CD4-positive, alpha-beta memory T cell (primary cell): ENCODE results near the gene ENGASE. TPM values are rescaled to one million over a fixed set of nuclear protein-coding genes. Genes with fewer than 3 reads are reported as not detected.

Experiments
- CTCF ChIA-PET: fragments of 350-600 bp; sonication (Branson Sonifier 250); formaldehyde crosslinking; loops from one replicate; lab custom pipeline; 2021; ENCODE audit warnings: inconsistent platforms; ENCODE audit not compliant: partially characterized antibody; lab: Charles Lee
- POLR2A ChIA-PET: fragments of 350-600 bp; sonication (Branson Sonifier 250); formaldehyde crosslinking; loops from one replicate; lab custom pipeline; 2021; ENCODE audit not compliant: partially characterized antibody; lab: Charles Lee
- DNase-seq, 5 donors: peaks; one replicate each; pipeline versions ENCODE4 v3.0.0 to v3.0.0-alpha.2; 2020 to 2022; ENCODE audit warnings: mixed read lengths in 1 of 5
- H3K27ac ChIP-seq: one replicate; pipeline ENCODE4 v1.7.0; 2013; ENCODE audit warnings: low read depth, low read length
- H3K27me3 ChIP-seq: 2 replicates; pipeline ENCODE4 v1.7.0; 2013; ENCODE audit warnings: mild to moderate bottlenecking, low read length, moderate library complexity; ENCODE audit not compliant: insufficient read depth
- H3K36me3 ChIP-seq: 2 replicates; pipeline ENCODE4 v1.7.0; 2013; ENCODE audit warnings: mild to moderate bottlenecking, low read length, moderate library complexity; ENCODE audit not compliant: insufficient read depth
- H3K4me1 ChIP-seq: 2 replicates; pipeline ENCODE4 v1.7.0; 2013; ENCODE audit warnings: mild to moderate bottlenecking, low read length, moderate library complexity; ENCODE audit not compliant: insufficient read depth
- H3K4me3 ChIP-seq, 2 donors: one replicate each; pipeline ENCODE4 v1.7.0; 2013; ENCODE audit warnings: low read length in 2 of 2, mild to moderate bottlenecking in 1 of 2
- H3K9me3 ChIP-seq, 2 donors: one replicate each; pipeline ENCODE4 v1.7.0; 2013; ENCODE audit warnings: low read length in 2 of 2, control low read depth in 1 of 2; ENCODE audit not compliant: control insufficient read depth in 1 of 2
- H3K27ac Mint-ChIP-seq, 7 donors: one replicate each; pipeline ENCODE4 v1.8.0; 2020 to 2021; ENCODE audit warnings: mixed read lengths in 7 of 7, mild to moderate bottlenecking in 6 of 7, inconsistent platforms in 3 of 7, moderate library complexity in 3 of 7
- H3K27me3 Mint-ChIP-seq, 2 donors: one replicate each; pipeline ENCODE4 v1.8.0; 2020 to 2021; ENCODE audit warnings: mixed read lengths in 2 of 2
- H3K36me3 Mint-ChIP-seq, 2 donors: one replicate each; pipeline ENCODE4 v1.8.0; 2020 to 2021; ENCODE audit warnings: mixed read lengths in 2 of 2, inconsistent platforms in 1 of 2, mild to moderate bottlenecking in 1 of 2
- H3K4me1 Mint-ChIP-seq, 4 donors: one replicate each; pipeline ENCODE4 v1.8.0; 2020 to 2021; ENCODE audit warnings: mixed read lengths in 4 of 4, mild to moderate bottlenecking in 1 of 4
- H3K4me3 Mint-ChIP-seq, 8 donors: one replicate each; pipeline ENCODE4 v1.8.0; 2020 to 2021; ENCODE audit warnings: mixed read lengths in 8 of 8, mild to moderate bottlenecking in 7 of 8, moderate library complexity in 6 of 8, inconsistent platforms in 3 of 8
- H3K9me3 Mint-ChIP-seq, 8 donors: one replicate each; pipeline ENCODE4 v1.8.0; 2020 to 2021; ENCODE audit warnings: mixed read lengths in 8 of 8, mild to moderate bottlenecking in 5 of 8, inconsistent platforms in 3 of 8, moderate library complexity in 1 of 8
- intact Hi-C: fragments of 100-400 bp; cut with micrococcal nuclease; formaldehyde crosslinking; loops from one replicate; pipeline ENCODE4 v1.15.1; 2023
- polyA plus RNA-seq, 2 donors: library from polyadenylated mRNA; unstranded; fragments of 300-500 nt; fragmentation: Illumina TruSeq; gene quantifications; one replicate each; pipeline ENCODE4 v1.2.3, GENCODE V29; 2021
- total RNA-seq, 2 experiments: library from RNA; stranded (reverse); gene quantifications; one replicate each; pipeline ENCODE4 v1.2.3, GENCODE V29; 2021

ENGASE gene
- total and polyA plus RNA-seq, 4 experiments from 2014 or later: 2.7 to 150 (median 75.8) TPM

GRCh38 chr17:79132271-79133064, 57.8 kb downstream of the ENGASE start:
- peaks cover 0 to 2% (median 0%) of the 10 kb centered on the region in 8 donors for H3K9me3 Mint-ChIP-seq

GRCh38 chr17:79133214-79133613, 58.6 kb downstream of the ENGASE start:
- Histone ChIP-seq H3K4me1 (no peaks in the 10 kb centered on the region), H3K27me3 (no peaks in the 10 kb centered on the region), H3K36me3 (no peaks in the 10 kb centered on the region), H3K4me3 (no peak overlapping the region), H3K27ac (no peak overlapping the region), H3K9me3 (no peaks in the 10 kb centered on the region)
- intact Hi-C loops: no loop called here
- Mint-ChIP-seq H3K27ac (no peak overlapping the region), H3K4me1 (no peaks in the 10 kb centered on the region), H3K4me3 (no peak overlapping the region), H3K9me3 (peaks cover 0 to 2% (median 0%) of the 10 kb centered on the region in 8 donors), H3K27me3 (peaks cover 5 to 18% of the 10 kb centered on the region in 2 donors), H3K36me3 (no peaks in the 10 kb centered on the region)
- no peak for DNase-seq
- POLR2A ChIA-PET: no interaction called here
- CTCF ChIA-PET: no interaction called here

More at GRCh38 chr17:79132271-79133064, 57.8 kb downstream of the ENGASE start:
- Histone ChIP-seq H3K27me3 (no peaks in the 10 kb centered on the region), H3K4me1 (no peaks in the 10 kb centered on the region), H3K4me3 (no peak overlapping the region), H3K9me3 (no peaks in the 10 kb centered on the region), H3K27ac (no peak overlapping the region), H3K36me3 (no peaks in the 10 kb centered on the region)
- ChIA-PET POLR2A (no interaction called here), CTCF (no interaction called here)
- no peaks in the 10 kb centered on the region for H3K36me3 Mint-ChIP-seq
- intact Hi-C loops: no loop called here
- H3K27ac Mint-ChIP-seq: no peak overlapping the region
- no peaks in the 10 kb centered on the region for H3K4me1 Mint-ChIP-seq
- peaks cover 5 to 13% of the 10 kb centered on the region in 2 donors for H3K27me3 Mint-ChIP-seq
- no peak overlapping the region for H3K4me3 Mint-ChIP-seq
- no peak for DNase-seq

GRCh38 chr17:79133985-79134384, 59.4 kb downstream of the ENGASE start:
- POLR2A ChIA-PET: no interaction called here
- intact Hi-C loops: no loop called here
- CTCF ChIA-PET: no interaction called here
- no peak overlapping the region for H3K4me3 ChIP-seq
- Mint-ChIP-seq H3K4me1 (peaks cover 0 to 2% (median 0%) of the 10 kb centered on the region in 4 donors), H3K9me3 (peaks cover 0 to 2% (median 0%) of the 10 kb centered on the region in 8 donors), H3K4me3 (no peak overlapping the region), H3K27ac (no peak overlapping the region), H3K36me3 (no peaks in the 10 kb centered on the region), H3K27me3 (peaks cover 4 to 21% of the 10 kb centered on the region in 2 donors)
- no peak for DNase-seq
- no peaks in the 10 kb centered on the region for H3K36me3 ChIP-seq
- no peaks in the 10 kb centered on the region for H3K4me1 ChIP-seq
- no peak overlapping the region for H3K27ac ChIP-seq
- no peaks in the 10 kb centered on the region for H3K9me3 ChIP-seq
- no peaks in the 10 kb centered on the region for H3K27me3 ChIP-seq

GRCh38 chr17:79135011-79135410, 60.4 kb downstream of the ENGASE start:
- no peak overlapping the region for H3K4me3 ChIP-seq
- H3K9me3 ChIP-seq: no peaks in the 10 kb centered on the region
- no peaks in the 10 kb centered on the region for H3K36me3 ChIP-seq
- H3K36me3 Mint-ChIP-seq: no peaks in the 10 kb centered on the region
- H3K4me1 ChIP-seq: no peaks in the 10 kb centered on the region
- POLR2A ChIA-PET: no interaction called here
- CTCF ChIA-PET: no interaction called here
- no peaks in the 10 kb centered on the region for H3K27me3 ChIP-seq
- no peak for DNase-seq
- peaks cover 0 to 4% (median 0%) of the 10 kb centered on the region in 8 donors for H3K9me3 Mint-ChIP-seq
- peaks cover 2 to 21% of the 10 kb centered on the region in 2 donors for H3K27me3 Mint-ChIP-seq
- intact Hi-C loops: no loop called here
- H3K4me1 Mint-ChIP-seq: peaks cover 0 to 2% (median 0%) of the 10 kb centered on the region in 4 donors
- H3K27ac Mint-ChIP-seq: no peak overlapping the region
- H3K27ac ChIP-seq: no peak overlapping the region
- no peak overlapping the region for H3K4me3 Mint-ChIP-seq

- Histone ChIP-seq H3K36me3 (no peaks in the 10 kb centered on the region), H3K4me1 (no peaks in the 10 kb centered on the region), H3K27ac (no peak overlapping the region), H3K27me3 (no peaks in the 10 kb centered on the region), H3K9me3 (no peaks in the 10 kb centered on the region), H3K4me3 (no peak overlapping the region)
- H3K27ac Mint-ChIP-seq: no peak overlapping the region
- H3K27me3 Mint-ChIP-seq: peaks cover 2 to 21% of the 10 kb centered on the region in 2 donors
- H3K9me3 Mint-ChIP-seq: peaks cover 0 to 4% (median 0%) of the 10 kb centered on the region in 8 donors
- intact Hi-C loops: no loop called here
- ChIA-PET CTCF (no interaction called here), POLR2A (no interaction called here)
- no peak for DNase-seq
- H3K4me1 Mint-ChIP-seq: peaks cover 0 to 2% (median 0%) of the 10 kb centered on the region in 4 donors
- H3K4me3 Mint-ChIP-seq: no peak overlapping the region
- no peaks in the 10 kb centered on the region for H3K36me3 Mint-ChIP-seq
These were observed 61.2 kb downstream of the ENGASE start for GRCh38 chr17:79135628-79136405.

Other genes starting within 250 kb of the ENGASE start
- gene USP36, start 234.0 kb upstream of the ENGASE start, total RNA-seq: 100 to 1,000 TPM; 181 to 183 TPM
- gene USP36, start 234.0 kb upstream of the ENGASE start, polyA plus RNA-seq: 10 to 100 TPM; 35.4 to 55.1 TPM
- under 1 TPM in 1 of 2 experiments, not detected in 1; 0.28 TPM for gene CEP295NL, start 171.6 kb upstream of the ENGASE start, total RNA-seq
- not detected for gene CEP295NL, start 171.6 kb upstream of the ENGASE start, polyA plus RNA-seq
- 1 to 10 TPM; 5.9 to 6.0 TPM for gene TIMP2, start 149.4 kb upstream of the ENGASE start, total RNA-seq
- gene TIMP2, start 149.4 kb upstream of the ENGASE start, polyA plus RNA-seq: under 1 TPM in 1 of 2 donors, not detected in 1; 0.22 TPM
- gene LGALS3BP, start 94.9 kb upstream of the ENGASE start, total RNA-seq: 10 to 100 TPM; 44.8 to 45.5 TPM
- 10 to 100 TPM; 56.4 to 70.7 TPM for gene LGALS3BP, start 94.9 kb upstream of the ENGASE start, polyA plus RNA-seq
- 10 to 100 TPM; 57.9 to 59.4 TPM for gene CANT1, start 65.1 kb upstream of the ENGASE start, total RNA-seq
- gene CANT1, start 65.1 kb upstream of the ENGASE start, polyA plus RNA-seq: 10 to 100 TPM in 1 of 2 donors, 1 to 10 TPM in 1; 7.2 to 10.5 TPM
- not detected for gene C1QTNF1, start 50.7 kb upstream of the ENGASE start, total RNA-seq
- gene C1QTNF1, start 50.7 kb upstream of the ENGASE start, polyA plus RNA-seq: not detected